ENCODE measurements around the gene DAGLB.

The DAGLB gene

DNA sequence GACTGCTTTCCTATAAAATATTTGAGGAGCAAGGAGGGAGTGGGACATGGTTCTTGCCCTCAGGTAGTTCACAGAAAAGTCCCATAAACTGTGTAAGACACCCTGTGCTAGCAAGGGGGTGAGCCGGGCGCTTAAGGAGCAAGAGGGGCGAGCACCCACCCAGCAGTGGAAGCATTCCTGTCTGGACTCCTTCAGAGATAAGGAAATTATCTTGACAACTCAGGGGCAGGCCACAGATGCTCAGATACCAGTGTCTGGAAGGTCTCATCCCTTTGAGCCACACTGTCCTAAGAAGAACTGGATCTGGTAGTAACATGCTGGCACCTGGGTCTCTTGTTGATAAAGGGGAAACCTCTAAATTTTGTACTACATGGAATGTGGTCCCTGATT lies 54.1 kb downstream of the DAGLB start:
- TF ChIP-seq, protein P1, sequence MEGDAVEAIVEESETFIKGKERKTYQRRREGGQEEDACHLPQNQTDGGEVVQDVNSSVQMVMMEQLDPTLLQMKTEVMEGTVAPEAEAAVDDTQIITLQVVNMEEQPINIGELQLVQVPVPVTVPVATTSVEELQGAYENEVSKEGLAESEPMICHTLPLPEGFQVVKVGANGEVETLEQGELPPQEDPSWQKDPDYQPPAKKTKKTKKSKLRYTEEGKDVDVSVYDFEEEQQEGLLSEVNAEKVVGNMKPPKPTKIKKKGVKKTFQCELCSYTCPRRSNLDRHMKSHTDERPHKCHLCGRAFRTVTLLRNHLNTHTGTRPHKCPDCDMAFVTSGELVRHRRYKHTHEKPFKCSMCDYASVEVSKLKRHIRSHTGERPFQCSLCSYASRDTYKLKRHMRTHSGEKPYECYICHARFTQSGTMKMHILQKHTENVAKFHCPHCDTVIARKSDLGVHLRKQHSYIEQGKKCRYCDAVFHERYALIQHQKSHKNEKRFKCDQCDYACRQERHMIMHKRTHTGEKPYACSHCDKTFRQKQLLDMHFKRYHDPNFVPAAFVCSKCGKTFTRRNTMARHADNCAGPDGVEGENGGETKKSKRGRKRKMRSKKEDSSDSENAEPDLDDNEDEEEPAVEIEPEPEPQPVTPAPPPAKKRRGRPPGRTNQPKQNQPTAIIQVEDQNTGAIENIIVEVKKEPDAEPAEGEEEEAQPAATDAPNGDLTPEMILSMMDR (IDR thresholded peaks at IDR 0.05; ENCODE audit: poor library complexity, severe bottlenecking) = no peak
- H3K36me3 ChIP-seq (ENCODE audit: low read depth) = peaks cover 58% of the 10 kb centered on the region
- DNase-seq (ENCODE audit: low spot score) = no peak
- peaks cover 41% of the 10 kb centered on the region for H3K4me1 ChIP-seq (ENCODE audit: insufficient read depth, poor library complexity, severe bottlenecking)
- peak overlapping the region; percentile 80 for H3K27ac ChIP-seq (ENCODE audit: poor library complexity, severe bottlenecking)
- H3K4me3 ChIP-seq (ENCODE audit: severe bottlenecking) = no peak overlapping the region
- H3K9me3 ChIP-seq (ENCODE audit: severe bottlenecking) = no peaks in the 10 kb centered on the region
- no peak for ATAC-seq (ENCODE audit: low read depth)
- H3K27me3 ChIP-seq (ENCODE audit: insufficient read depth, poor library complexity, severe bottlenecking) = no peaks in the 10 kb centered on the region

DNA sequence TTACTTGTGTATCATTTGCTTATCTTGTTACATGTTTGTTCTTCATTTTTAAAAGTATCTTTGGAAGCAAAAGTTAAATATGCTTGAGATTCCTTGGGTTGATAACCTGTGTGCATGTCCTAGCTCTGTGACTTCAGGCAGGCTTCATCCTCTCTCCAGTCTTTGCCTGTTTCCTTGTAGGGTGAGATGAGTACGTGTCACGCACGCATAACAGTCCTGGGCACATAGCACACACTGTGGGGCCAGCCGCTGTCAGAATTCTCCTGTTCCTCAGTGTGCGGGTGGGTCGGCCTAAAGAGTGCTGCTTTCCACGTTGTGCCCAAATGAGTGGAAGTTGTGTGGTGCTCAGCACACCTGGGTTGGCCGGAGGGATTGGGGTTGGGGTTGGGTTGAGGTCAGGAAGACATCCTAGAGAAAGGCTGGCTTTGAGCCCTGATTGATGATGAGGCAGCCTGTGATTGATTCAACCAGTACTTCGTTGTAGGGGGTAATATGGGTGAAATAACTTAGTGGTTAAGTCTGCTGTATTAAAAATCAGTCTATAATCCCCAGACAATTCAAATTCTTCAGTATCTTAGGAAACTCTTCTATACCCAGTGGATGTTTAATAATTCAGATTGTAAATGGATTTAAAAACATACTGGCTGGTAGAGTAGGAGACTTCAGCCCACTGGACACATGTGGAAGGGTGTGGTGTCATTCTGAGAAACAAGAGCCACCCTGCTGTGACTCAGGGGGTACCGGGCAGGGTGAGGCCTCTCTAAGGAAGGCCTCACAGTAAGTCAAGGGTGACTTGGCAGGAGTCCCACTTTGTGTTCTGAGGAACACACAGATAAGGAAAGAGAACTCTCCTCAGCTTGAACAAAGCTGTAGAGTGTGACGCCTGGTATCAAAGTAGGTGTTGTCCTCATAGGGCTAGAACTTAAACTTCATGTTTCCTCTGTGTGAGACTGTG lies 54.8 kb downstream of the DAGLB start:
- Histone ChIP-seq H3K36me3 (ENCODE audit: low read depth) (peaks cover 64% of the 10 kb centered on the region), H3K9me3 (ENCODE audit: severe bottlenecking) (no peaks in the 10 kb centered on the region), H3K27me3 (ENCODE audit: insufficient read depth, poor library complexity, severe bottlenecking) (no peaks in the 10 kb centered on the region), H3K4me1 (ENCODE audit: insufficient read depth, poor library complexity, severe bottlenecking) (peaks cover 34% of the 10 kb centered on the region), H3K27ac (ENCODE audit: poor library complexity, severe bottlenecking) (peak overlapping the region; percentile 80), H3K4me3 (ENCODE audit: severe bottlenecking) (no peak overlapping the region)
- DNase-seq (ENCODE audit: low spot score) = peak; percentile 82
- peak; percentile 89 for ATAC-seq (ENCODE audit: low read depth)
- TF ChIP-seq, protein P1 (IDR thresholded peaks at IDR 0.05; ENCODE audit: poor library complexity, severe bottlenecking) = no peak

DNA sequence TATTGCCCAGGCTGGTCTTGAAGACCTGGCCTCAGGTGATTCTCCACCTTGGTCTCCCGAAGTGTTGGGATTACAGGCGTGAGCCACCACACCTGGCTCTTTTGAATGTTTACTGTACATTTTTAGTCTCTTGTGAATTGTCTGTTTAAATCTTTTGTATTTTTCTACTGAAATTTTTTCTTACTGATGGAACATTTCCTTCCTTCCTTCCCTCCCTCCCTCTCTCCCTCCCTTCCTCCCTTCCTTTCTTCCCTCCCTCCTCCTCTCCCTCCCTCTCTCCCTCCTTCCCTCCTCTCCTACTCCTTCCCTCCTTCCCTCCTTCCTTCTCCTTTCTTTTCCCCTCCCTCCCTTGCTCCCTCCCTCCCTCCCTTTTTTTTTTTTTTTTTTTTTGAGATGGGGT lies 58.0 kb downstream of the DAGLB start:
- ATAC-seq (ENCODE audit: low read depth) = no peak
- H3K4me1 ChIP-seq (ENCODE audit: insufficient read depth, poor library complexity, severe bottlenecking) = peaks cover 57% of the 10 kb centered on the region
- H3K36me3 ChIP-seq (ENCODE audit: low read depth) = peaks cover 77% of the 10 kb centered on the region
- H3K27me3 ChIP-seq (ENCODE audit: insufficient read depth, poor library complexity, severe bottlenecking) = no peaks in the 10 kb centered on the region
- H3K4me3 ChIP-seq (ENCODE audit: severe bottlenecking) = no peak overlapping the region
- no peaks in the 10 kb centered on the region for H3K9me3 ChIP-seq (ENCODE audit: severe bottlenecking)
- no peak for DNase-seq (ENCODE audit: low spot score)
- TF ChIP-seq, protein P1 (IDR thresholded peaks at IDR 0.05; ENCODE audit: poor library complexity, severe bottlenecking) = no peak
- H3K27ac ChIP-seq (ENCODE audit: poor library complexity, severe bottlenecking) = peak overlapping the region; percentile 6

DNA sequence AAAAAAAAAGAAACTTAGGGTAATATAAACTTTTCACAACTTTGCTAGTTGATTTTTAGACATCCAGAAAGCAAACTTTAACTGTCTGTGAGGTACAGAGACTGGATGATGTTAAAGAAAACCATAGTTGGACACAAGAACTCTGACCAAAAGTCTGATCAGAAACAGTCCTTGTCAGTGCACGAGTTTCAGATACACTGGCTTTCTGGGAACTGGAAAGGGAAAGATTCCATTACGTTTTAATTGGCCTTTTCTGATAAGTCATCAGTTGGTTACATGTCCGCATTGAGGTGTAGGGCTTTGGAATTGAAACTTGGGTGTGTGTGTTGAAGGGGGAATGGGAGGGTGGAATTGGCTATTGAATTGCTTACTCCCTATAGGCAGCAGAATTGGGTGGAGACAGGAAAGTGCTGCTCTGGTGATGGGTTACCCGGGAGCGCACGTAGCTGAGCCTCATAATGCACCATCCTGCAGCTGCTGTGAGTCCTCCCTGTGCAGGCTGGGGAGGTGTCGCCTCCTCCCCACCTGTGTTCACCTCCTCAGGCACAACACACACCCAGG lies 59.9 kb downstream of the DAGLB start:
- DNase-seq (ENCODE audit: low spot score) (no peak), ATAC-seq (ENCODE audit: low read depth) (no peak)
- H3K36me3 ChIP-seq (ENCODE audit: low read depth) = peaks cover 69% of the 10 kb centered on the region

More for the DNA sequence above, 59.9 kb downstream of the DAGLB start:
- Histone ChIP-seq H3K27ac (ENCODE audit: poor library complexity, severe bottlenecking) (peak overlapping the region; percentile 94), H3K9me3 (ENCODE audit: severe bottlenecking) (no peaks in the 10 kb centered on the region), H3K27me3 (ENCODE audit: insufficient read depth, poor library complexity, severe bottlenecking) (no peaks in the 10 kb centered on the region), H3K4me1 (ENCODE audit: insufficient read depth, poor library complexity, severe bottlenecking) (peaks cover 57% of the 10 kb centered on the region), H3K4me3 (ENCODE audit: severe bottlenecking) (no peak overlapping the region)
- TF ChIP-seq, protein P1 (IDR thresholded peaks at IDR 0.05; ENCODE audit: poor library complexity, severe bottlenecking) = no peak
